GM21825 (cell line): ENCODE data around the gene CHST11.

ENCODE experiments used
- ATAC-seq: cut with Tn5 transposase; IDR thresholded peaks from one replicate; pipeline ENCODE4 v1.9.1; 2021; ENCODE audit warnings: mild to moderate bottlenecking, moderate library complexity; ENCODE audit not compliant: unreplicated experiment

CHST11 gene

GRCh38 chr12:104709692-104710435, 253.1 kb downstream of the CHST11 start:
- no peak for ATAC-seq

DNA sequence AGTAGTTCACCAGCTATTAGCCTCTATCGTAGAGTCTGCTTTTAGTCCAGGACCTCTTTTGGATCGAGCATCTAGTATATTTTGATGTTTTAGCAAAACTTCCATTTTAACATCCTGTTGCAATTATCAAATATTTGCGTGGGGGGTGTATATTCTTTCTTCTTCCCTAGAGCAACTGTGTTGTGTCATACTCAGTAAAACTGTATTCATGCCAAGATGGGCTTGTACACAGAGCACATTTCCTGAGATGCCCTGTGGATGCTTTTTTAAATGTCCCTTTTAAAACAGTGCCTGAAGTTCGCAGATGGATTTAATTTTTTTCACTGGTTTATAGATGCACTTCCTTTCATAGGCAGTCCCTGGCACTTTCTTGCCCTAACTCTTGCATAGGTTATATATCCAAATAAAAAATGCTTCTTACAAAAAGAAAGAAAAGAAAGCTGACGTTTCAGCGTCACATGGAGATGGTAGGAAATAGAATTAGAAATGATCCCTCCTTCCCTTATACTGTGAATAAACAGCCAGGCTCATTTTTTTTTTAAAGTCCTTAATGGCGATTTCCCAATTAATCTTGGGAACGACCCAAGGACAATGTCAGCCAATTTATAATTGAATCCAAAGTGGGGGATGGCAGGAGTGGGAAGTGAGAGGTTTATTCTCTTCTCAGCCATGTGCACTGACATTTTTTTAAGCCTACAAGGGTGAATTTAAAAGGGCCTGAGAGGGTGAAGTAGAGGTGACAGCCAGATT, 254.4 kb downstream of the CHST11 start:
- no peak for ATAC-seq

- no peak for ATAC-seq
Measured at GRCh38 chr12:104712477-104712876, 255.7 kb downstream of the CHST11 start.

GRCh38 chr12:104712968-104713367, 256.2 kb downstream of the CHST11 start:
- ATAC-seq = no peak

DNA sequence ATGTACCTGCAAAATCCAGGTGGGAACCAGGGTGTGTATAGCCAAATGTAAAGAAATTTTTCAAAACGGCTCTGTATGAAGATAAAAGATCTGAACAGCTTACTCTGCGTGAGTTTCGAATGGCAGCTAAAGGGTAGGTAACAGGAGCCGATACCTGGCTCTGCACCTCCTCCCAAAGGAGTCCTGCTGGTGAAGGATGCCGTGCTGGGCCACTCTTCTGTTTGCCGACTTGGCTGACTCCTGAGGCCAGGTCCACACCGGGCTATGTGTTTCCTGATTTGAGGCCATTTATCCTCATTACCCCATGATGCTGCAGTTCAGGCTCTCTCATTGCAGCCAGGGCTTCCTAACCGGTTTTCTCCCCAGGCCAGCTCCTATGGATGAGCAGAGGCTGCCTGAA, 256.7 kb downstream of the CHST11 start:
- ATAC-seq = no peak

DNA sequence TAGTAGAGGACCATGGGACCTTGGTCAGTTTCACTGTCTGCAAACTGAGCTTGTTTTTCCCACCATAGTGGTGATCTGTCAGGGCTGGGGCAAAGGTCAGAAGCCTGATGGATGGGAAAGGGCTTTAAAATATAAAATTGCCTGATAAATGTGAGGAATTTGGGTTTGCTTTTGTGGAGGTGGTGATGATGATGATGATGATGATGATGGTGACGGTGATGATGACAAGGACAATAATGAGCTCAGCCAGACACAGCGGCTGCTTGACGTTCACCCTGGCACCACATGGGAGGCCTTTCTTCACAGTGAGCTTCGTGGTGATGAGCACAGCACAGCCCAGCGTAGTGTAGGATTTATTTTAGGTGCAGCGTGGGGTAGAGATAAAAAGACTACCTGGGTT, 257.6 kb downstream of the CHST11 start:
- no peak for ATAC-seq

DNA sequence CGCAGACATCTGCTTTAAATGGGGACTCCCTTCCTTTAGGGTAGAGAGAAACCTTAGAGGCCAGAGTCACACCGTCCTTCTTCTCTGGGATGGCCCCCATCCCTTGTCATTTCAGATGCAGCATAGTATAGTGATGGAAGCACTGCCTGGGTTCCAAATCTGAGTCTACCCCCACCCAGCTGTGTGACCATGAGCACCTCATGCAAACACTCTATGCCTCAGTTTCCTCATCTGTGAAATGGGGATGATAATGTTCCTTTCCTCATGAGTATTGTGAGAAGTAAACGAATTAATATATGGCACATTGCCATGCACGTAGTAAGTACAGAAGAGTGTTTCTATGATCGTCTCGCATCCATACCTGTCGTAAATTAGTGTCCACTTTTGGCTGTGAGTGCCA, 259.4 kb downstream of the CHST11 start:
- no peak for ATAC-seq

DNA sequence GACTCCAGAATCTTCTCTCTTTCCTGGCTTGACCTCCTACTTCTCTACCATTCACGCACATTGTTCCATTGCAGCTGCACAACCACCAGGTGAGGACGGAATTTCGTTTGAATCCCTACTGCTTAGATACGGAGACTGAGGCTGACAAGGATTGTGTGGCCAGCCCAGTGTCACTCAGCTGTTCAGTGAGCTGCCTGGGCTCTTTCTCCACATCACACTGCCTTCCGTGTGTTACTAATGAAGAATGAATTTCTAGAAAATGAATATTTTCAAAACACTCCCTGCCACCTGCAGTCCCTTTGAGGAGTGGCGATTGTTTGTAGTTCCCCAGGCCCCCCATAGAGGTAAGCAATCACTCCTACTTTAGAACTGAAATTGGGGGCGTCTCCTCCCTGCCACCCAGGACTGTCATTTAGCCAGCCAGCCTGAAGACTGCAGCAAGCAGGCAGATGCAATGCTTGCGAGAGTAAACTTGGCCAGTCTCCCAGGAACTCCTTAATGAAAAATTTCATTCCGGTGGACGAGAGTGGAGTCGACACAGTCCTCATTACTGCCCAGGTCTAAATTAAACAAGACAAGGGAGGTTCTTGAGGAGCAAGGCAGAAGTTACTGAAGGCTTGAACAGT, 261.7 kb downstream of the CHST11 start:
- ATAC-seq = no peak

GRCh38 chr12:104719700-104720338, 263.1 kb downstream of the CHST11 start:
- no peak for ATAC-seq

GRCh38 chr12:104720339-104721038, 263.7 kb downstream of the CHST11 start:
- peak; percentile 44 for ATAC-seq

GRCh38 chr12:104721039-104721405, 264.3 kb downstream of the CHST11 start:
- no peak for ATAC-seq

DNA sequence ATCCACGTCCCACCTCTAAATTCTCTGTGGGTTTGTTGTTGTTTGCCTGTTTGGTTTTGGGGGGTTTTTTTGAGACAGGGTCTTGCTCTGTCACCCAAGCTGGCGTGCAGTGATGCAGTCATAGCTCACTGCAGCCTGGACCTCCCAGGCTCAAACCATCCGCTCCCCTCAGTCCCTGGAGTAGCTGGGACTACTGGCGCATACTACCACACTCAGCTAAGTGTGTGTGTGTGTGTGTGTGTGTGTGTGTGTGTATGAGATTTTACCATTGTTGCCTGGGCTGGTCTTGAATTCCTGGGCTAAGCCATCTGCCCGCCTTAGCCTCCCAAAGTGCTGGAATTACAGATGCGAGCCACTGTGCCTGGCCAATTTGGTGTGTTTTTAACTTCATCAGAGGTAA, 265.2 kb downstream of the CHST11 start:
- no peak for ATAC-seq

DNA sequence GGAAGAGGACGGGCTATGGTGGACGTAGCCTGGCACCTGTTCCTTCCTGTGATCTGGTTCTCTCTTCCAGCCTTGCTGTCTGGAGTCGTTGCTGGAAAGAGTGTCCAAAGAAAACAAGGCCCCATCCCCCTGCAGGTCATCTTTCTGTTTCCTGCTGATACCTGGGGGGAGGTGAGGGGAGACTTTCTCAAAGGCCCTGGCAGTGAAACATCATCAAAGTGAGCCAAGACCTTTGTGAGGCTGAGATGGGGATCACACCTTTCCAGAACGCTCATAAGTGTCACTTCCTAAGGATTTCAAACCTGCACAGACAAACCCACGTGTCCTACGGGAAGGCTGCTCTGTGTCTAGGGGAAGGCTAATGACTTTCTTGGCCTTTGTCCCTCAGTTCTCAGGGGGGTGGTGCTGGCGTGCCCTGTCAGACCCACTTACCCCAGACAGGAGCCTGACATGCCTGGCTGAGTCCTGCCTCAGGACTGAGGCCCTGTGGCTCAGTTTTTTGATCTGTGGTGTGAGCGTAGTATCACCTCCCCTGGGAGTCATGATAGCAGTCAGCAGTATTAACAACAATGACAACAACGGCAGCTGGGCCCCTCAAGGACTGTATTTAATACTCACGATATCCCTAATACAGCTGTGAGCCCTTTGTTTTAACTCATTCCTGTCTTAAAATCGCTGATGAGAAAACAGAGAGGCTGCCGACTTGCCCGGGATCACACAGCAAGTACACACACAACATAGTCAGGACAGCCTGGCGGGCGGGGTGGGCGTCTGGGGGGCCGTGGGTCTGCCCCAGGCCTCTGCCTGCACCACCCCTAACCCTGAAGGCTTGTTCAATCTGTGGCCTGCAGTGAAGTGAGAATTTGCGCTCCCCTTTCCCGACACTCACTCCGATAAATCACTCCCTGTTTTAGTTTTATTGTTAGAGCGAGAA, 266.1 kb downstream of the CHST11 start:
- no peak for ATAC-seq

GRCh38 chr12:104723895-104724294, 267.1 kb downstream of the CHST11 start:
- ATAC-seq = no peak

DNA sequence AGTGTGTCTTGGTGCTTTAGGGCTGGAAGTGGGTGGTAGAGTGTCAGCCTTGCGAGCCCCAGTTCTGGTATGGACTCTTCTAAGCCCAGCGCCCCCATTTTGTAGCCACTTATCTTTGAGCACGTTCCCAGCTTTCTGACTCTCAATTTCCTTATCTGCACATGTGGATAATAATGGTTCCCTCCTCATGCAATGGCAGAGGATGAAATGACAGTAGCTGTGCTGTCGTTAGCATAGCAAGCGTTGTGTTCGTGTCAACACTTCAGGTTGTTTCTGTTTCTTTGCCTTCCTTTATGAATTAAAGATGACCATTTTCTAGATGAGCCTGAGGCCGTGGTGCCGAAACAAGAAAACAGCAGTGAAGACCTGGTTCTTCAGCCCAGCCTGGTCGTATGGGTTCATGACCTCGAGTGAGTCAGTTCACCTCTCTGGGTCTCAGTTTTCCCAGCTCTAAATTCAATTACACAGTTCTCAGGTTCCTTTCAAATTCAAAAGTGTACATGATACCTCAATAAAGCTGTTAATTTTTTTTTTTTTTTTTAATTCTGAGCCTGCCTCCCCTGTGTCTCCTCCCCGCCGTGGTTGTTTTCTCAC, 268.3 kb downstream of the CHST11 start:
- no peak for ATAC-seq

- no peak for ATAC-seq
Measured at GRCh38 chr12:104725610-104726009, 268.9 kb downstream of the CHST11 start.

DNA sequence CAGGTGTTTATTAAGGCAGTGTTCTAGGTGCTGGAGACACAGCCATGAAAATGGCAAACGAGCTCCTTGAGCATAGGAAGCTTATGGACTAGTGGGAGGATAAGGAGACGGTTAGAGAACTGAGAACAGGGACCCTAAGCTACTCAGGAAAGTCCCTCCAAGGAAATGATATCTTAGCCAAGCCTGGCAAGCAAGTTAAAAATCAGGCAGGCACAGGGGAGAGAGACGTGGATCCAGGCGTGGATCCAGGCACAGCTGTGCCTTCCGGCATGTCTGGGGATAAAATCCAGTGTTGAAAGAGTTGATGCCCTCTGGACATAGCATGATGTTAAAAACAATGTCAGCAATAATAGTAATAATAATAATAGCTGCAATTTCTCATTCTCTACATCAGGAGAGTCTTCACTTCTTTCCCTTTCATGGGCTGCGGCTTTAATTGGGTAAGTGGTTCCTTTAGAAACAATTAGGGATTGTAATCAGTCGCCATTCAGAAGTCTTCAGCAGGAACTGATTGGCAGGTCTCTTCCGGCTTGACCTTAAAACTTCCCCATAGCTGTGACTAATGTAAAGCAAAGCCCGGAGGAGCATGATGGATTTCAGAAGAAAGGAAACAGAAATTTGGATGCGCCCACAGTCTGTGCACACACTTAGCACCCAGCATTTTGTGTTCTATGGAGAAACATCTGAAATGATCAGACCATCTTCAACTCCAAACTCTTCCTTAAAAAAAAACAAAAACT, 271.1 kb downstream of the CHST11 start:
- no peak for ATAC-seq

DNA sequence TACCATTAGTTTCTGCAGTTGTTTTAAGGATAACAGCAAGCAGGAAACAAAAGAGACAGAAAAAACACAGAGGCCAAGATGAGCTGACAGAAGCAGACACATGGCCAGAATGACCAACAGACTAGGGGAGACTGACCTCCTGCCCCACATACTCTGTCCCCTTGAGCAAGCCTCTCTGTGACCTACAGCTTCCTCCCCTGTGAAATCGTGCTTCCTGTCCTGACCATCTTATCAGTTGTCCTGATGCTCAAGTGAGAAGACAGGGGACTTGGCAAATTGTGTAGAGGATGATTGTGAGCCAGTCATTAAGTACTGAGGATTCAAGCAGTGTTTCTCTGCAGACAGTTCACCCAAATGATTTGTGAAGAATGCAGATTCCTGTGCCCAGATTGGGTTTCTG, 272.3 kb downstream of the CHST11 start:
- no peak for ATAC-seq
